Fibroblast of the conjunctiva (primary cell): ENCODE results near the gene CEP68.

Experiments used
- DNase-seq: peaks from one replicate; pipeline ENCODE4 v3.0.0-alpha.2; 2010; ENCODE audit warnings: low read depth

The CEP68 gene

DNA sequence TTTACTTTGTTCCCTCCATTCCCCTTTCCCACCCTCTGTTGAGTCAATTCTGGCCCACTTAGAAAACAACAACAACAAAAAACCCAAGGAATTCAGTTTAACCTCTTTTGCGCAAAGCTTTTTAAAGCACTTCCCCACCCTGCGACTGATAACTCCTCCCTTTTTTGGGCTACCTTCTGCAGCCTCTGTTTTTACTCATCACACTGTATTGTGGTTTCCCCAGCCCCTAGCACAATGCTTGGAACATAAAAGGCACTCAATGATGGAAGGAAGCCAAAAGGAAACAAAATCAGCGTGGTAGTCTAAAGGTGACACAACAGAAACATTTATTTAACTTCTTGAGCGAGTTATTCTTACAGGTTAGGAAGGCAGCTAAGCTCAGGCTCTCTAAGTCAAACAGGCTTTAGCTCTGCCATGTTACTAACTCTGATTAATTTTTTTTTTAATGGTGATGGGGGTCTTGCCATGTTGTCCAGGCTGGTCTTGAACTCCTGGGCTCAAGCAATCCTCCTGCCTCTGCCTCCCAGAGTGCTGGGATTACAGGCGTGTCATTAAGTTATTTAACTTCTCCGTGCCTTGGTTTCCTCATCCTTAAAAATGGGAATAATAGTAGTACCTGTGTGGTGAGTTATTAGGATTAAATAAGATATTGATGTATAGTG, 1.3 kb downstream of the CEP68 start:
- DNase-seq = no peak

DNA sequence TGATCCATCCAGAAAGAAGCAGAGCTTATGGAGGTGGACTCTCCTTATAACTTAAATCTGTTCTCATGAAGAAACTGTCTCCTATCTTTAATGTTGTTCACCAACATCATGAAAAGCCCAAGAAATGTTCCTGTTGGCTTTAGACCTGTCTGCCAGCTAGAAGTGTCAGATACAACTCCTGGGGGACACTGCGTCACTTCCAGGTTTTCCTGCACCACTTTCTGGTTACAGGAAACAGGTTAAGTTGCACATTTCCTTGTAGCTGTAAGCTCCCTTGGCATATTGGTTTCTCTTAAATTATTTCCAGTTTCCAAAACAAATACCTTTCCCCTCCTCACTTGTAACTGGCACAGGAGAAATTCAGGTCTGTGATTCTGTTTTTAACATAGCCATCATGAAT, 2.9 kb downstream of the CEP68 start:
- no peak for DNase-seq

DNA sequence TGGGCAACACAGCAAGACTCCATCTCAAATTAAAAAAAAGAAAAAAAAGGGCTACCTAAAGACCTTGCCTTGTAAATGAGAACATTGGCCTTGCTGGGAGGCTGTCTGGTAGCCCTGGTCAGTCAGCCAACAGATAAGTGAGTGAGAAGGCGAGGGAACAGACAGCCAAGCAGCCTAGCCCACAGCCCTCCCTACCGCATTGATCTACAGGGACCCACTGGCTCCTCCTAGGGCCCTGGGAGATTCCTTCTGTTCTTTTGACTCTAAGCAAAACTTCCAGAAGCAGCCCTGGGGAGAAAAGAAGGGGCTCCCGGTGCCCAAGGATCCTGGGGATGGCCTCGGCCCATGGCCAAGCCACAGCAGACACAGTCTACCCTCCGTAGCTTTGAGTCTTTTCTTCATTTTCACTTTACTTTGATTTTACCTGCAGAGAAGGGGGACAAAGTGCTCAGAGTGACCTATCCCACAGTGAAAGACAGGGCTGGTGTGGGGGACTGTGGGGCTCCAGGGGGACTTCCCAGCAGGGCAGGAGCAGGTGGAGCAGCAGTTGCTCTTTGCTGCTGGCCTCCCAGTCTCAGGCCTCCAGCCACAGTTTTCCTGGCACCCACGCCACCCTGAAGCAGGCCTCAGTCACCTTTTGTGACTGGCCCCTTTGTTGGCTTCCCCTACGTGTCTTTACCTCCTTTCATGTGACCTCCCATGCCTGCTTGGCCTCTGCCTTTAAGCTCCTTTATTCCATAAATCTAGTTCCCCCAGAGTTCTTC, 5.1 kb downstream of the CEP68 start:
- DNase-seq = no peak

DNA sequence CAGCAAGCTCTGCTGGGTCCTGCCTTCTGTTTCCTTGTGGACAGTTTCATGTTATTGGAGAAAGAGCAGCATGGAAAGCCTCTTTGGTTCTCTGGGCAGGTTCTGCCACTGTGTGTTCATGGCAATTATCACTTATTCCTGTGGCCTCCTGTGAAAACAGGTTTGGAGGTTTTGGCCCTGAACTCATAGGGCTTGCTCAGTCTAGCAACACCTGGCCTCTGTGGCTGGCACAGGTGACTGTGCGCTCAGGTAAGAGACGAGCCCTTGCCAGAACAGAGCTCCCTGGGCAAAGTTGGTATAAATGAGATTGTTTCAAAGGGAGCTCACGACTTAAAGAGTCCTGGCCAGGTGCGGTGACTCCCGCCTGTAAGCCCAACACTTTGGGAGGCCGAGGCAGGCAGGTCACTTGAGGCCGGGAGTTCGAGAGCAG, 5.7 kb downstream of the CEP68 start:
- no peak for DNase-seq

DNA sequence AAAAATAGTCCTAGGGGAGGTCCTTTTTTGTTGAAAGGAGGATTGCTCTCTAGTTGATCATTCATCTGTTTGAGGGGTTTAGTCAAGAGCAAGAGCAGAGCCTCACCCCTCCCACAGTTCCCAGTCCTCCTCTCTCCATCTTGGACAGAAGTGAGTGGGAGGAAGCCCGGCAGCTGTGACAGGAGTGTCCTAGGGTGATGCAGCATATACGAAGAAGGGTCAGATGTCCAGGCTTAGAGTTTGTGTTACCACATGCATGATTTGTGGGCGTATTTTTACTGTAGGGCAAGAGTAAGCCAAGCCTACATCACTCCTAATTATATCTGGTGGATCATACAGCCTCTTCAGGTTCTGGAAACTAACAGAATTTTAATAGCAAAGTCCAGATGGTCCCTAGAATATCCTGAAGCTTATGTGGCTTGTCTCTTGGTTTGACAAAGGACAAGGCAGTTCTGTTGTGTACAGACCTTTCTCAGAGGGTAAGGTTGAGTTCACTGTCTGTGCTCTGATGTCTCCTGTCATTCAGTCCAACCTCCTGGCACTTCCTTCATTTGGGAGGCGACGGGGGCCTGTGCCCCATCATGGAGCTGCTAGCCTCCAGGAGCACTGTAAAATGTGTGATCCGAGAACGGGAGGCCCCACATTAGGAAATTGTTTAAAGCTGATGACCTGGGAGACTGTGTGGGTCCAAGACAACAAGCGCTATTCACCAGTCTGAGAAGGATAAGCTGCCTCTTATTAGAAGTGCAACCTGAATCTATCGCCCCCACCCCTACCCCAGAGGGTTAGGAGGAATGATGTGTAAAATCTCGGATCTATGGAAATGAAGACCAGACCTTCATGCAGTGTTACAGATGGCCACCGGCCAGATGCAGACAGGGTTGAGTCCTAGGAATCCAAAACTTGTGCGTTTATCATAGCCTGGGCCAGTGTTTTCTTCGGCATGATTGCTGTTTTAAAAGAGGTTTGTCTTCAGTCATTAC, 6.9 kb downstream of the CEP68 start:
- DNase-seq = no peak

DNA sequence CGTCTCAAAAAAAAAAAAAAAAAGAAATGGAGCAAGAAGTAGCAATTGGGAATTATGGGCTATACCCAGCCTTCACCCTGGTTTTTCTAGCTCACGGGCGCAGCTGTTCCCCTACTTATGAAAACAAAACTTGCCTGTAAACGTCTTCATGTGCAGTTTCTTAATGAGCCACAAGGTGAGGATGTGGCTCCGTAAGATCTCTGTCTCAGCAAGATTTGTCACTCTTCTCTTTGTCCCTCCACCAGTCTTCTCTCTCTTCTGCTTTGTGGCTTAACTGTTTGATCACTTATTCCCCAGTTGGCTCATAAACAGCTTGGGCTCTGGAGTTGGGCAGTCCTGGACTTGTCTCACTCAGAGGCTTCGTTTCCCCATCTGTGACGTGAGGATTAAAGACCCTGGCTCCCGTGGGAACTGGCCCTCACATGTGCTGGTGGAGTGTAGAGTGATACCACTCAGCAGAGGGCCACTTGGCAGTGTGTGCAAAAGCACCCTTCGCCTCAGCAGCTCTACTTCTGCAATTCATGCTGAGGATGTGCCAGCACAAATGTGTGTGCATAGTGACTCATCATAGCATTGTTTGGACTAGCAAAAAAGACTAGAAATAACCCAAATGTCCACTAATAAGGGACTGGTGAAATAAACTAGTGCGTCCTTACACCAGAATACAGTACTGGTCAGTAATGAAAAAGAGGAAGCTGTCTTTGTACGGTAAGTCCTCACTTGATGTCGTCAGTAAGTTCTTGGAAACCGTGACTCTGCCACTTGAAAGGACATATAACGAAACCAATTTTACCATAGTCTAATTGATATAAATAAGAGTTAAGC, 8.7 kb downstream of the CEP68 start:
- DNase-seq = peak; percentile 94

DNA sequence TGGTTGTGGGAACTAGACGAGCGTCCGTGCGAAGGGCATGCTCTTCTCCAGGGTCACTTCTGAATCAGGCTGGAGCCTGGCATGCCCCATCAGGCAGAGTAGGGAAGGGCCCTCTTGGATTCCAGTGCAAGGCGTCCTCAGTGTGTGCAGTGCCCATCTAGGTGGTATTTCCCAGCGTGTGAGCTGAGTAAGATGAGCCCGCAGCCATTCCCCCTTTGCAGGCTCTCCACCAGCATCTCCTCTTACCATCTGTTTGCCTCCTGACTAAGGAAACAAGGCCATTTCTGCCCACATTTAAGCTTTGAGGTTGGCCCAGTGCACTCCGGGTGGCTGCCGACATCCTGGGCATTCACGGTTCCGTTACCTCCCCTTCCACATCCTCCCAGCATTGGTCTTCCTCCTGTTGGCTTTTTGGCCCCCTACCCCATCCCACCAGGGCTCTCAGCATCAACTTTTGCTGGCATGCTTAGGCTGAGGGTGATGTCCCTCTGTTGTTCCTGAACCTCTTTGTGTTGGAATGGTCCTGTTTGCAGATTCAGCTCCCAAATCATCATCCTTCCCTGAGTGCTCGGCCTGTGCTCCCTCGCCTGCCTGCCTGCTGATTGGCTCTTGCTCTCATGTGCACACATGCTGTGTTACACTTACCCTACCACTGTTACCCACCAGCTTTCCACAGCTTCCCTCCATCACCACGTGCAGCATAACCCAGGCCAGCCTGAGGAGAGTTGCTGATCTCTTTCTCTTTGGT, 11.8 kb downstream of the CEP68 start:
- no peak for DNase-seq

DNA sequence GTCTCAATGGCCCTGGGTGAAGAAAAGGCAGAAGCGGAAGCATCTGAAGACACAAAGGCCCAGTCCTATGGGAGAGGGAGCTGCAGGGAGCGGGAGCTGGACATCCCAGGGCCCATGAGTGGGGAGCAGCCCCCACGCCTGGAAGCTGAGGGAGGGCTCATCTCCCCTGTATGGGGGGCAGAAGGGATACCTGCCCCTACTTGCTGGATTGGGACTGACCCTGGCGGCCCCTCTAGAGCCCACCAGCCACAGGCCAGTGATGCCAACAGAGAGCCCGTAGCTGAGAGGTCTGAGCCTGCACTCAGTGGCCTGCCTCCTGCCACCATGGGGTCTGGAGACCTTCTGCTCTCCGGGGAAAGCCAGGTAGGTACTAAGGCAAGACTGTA, 13.2 kb downstream of the CEP68 start:
- DNase-seq = no peak

DNA sequence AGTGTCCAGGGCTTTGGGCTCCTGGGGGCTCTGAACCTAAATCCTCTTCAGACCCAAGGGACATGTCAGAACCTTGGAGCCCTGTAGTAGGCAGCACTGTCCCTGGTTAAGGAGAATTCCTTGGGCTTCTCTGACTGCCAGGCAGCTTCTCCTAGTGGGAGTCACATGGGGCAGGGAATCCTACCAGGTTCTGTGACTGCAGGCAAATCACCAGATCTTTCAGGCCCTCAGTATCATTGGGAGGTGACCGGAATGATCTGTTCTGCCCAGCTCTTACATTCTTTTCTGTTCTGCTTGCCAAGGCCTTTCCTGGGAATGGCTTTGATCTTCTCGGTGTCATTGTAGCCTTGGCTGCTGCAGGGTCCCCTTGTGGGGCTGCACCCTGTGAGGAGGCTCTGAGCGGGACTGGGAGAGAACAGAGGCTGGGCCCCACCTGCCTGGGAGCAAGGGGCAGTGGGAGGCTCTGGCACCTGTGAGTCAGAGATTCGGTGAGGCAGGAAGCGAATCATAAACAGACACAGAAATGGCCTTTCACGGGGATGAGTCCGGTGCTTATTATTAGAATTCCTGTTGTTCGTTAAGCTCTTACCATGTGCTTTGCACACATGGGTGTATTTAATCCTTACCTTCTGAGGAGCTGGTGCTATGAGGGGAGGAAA, 14.1 kb downstream of the CEP68 start:
- no peak for DNase-seq

DNA sequence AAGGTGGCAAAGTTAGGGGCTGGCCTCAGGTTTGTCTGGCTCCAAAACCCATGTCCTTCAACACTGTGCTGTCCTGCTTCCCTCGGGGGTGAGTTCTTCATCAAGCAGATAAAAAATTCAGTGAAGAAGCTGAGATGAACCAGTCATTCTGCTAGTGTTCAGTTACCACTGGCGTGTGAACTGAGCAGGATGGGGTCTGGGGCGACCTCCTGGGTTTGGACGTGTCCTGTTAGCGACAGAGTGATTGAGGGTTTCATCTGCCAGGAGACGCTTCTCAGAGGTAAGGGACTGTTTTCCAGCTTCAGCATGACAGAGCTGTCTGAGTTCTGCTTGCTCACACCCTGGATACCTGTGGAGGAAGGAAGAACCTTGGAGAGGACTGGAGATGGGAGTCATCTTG, 14.6 kb downstream of the CEP68 start:
- no peak for DNase-seq

DNA sequence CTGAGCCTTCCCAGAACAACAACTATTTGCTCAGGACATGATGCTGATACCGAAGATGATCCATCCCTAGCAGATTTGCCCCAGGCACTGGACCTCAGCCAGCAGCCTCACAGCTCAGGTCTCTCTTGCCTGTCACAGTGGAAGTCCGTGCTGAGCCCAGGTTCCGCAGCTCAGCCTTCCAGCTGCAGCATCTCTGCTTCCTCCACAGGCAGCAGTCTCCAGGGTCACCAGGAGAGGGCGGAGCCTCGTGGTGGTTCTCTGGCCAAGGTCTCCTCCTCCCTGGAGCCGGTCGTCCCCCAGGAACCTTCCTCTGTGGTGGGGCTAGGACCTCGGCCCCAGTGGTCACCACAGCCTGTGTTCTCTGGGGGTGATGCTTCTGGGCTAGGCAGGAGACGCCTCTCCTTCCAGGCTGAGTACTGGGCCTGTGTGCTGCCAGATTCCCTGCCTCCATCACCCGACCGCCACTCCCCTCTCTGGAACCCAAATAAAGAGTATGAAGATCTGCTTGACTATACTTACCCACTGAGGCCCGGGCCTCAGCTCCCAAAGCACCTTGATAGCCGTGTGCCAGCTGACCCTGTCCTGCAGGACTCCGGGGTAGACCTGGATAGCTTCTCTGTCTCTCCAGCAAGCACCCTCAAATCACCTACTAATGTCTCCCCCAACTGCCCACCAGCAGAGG, 15.4 kb downstream of the CEP68 start:
- DNase-seq = no peak

DNA sequence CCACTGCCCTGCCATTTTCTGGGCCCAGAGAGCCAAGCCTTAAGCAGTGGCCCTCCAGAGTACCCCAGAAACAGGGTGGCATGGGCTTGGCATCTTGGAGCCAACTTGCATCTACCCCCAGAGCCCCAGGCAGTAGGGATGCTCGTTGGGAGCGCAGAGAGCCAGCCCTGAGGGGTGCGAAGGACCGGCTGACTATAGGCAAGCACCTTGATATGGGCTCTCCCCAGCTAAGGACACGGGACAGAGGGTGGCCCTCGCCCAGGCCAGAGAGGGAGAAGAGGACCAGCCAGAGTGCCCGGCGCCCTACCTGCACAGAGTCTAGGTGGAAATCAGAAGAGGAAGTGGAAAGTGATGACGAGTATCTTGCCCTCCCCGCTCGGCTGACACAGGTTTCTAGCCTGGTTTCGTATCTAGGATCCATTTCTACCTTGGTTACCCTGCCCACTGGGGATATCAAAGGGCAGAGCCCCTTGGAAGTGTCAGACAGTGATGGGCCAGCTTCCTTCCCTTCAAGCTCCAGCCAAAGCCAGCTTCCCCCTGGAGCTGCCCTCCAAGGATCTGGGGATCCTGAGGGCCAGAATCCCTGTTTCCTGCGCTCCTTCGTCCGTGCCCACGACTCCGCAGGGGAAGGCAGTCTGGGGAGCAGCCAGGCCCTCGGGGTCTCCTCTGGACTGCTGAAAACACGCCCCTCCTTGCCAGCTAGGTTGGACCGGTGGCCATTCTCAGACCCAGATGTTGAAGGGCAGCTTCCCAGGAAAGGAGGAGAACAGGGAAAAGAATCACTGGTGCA, 16.2 kb downstream of the CEP68 start:
- DNase-seq = no peak

DNA sequence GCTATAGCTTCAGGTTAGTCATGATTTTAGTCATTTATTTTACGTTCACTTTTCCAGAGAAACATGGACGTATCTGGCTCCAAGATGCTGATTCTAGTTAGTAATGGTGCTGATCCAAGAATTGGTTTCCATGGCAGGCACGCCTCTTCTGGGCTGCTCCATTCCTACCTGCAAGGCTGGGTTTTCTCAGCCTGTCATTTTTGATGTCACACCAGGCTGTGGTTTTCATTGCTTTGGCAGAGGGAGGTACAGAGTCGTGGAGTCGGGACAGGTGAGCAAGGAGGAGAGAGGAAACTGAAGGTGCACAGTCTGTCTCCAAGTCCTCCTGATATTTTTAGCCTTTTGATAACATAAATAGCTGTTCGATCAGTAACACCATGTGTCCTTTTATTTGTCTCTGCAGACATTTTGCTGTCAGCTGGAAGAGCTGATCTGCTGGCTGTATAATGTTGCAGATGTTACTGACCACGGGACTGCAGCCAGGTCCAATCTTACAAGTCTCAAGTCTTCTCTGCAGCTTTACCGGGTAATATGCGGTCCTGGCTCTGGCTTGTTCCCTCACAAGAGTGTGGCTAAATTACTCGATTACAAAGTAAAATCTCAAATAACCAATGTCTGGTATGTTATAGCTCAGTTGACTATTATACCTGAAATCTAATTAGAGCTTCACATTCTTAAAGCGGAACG, 17.8 kb downstream of the CEP68 start:
- DNase-seq = no peak

DNA sequence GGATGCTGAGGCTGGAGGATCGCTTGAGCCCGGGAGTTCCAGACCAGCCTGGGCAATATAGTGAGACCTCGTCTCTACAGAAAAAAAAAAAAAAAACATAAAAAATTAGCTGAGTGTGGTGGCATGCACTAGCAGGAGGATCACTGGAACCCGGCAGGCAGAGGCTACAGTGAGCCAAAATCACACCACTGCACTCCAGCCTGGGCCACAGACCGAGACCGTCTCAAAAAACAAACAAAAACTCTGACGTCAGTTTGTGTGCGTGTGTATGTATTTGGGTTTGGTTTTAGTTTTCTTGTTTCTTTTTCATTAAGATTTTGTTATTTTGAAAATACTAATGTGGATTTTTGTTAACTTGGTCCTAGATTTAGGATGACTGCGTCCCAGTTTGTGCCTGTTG, 19.0 kb downstream of the CEP68 start:
- no peak for DNase-seq

DNA sequence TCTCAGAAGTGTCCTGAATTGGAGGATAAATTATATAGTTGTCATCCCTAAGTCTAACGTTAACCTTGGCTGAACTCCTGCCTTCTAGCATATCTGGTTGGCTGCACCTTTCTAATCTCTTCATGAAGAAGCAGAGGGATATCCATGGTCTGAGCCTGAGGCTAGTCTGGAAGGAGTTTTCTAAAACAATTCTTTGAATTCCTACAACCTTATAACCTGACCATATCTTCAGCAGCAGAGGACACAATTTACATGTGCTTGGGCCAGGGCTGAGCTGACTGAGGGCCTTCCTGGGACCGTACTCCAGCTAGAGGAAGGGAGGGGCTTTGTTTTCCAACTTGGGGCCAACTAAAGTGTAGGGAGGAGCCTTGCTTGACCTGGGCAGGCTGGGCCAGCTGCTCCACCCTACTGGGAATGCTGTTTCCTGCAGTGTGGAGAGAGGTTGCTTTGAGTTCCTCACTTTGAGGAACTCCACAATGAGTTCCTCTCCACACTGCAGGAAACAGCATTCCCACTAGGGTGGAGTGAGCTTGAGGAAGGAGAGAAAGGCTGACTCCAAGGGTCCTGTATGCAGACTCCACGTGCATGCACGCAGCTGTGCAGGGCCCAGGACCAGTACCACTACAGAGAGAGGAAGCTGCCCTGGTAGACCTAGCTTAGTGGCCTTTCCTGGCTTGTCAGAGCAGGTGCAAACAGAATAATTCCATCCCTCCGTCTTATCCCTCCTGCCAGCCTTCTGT, 19.6 kb downstream of the CEP68 start:
- DNase-seq = no peak

DNA sequence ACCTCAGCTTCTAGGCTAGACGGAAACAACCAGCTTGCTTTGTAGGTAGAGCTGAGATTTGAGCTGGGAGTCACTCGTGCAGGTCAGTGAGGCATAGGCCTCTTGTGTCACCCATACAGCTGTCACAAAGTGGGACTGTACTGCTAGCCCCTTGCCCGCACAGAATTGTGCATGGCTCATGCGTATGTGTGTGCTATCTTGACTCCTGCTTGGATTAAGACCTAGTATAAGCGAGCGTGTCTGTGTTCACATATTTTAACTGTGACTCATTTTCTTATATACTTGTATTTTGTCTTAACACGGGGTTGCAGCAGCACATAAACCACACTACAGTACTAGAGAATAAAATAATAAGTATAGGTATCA, 20.1 kb downstream of the CEP68 start:
- DNase-seq = no peak

DNA sequence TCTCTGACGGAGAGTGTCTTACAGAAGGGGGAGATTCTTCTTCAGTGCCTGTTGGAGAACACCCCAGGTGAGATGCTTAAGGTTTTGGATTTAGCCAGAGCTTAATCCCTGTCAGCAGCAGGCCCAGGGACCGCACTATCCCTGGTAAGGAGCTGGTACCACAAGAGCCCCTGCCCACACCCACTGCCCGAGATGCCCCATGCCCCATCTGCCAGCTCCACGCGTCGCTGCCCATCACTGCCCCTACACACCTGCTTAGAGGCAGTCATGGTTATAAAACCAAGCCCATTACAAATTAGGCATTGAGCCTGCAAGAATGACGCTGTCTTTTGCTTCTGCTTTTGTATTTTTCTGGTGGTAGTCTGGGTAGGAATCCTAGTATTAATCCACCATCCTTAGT, 21.7 kb downstream of the CEP68 start:
- DNase-seq = no peak

DNA sequence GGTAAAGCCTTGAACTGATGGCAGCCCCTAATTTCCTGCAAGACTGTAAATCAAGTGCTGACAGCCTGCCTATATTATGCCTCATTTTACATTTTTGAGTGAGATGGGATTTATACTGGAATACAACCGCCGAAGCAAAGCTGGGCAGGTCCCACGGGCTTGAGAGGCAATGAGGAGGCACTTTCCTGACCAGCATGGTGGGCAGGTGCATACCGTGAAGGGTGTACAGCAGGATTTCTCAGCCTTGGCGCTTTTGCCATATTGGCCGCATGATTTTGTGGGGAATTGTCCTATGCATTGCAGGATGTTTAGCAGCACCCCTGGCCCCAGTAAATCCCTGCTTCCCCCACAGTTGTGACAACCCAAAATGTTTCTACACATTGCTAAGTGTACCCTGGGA, 22.8 kb downstream of the CEP68 start:
- DNase-seq = no peak
